Hematopoietic multipotent progenitor cell treated with erythropoietin and hydrocortisone succinate and interleukin-3 and kit ligand, for 15 days (in vitro differentiated cells): ENCODE results near the gene ARHGEF2.

Experiments used
- DNase-seq: peaks from one replicate; pipeline ENCODE4 v3.0.0-alpha.2; 2015; ENCODE audit warnings: low spot score

The ARHGEF2 gene

GRCh38 chr1:155911156-155912055, 66.9 kb downstream of the ARHGEF2 start, which contains the start of gene RIT1:
TSS of gene RIT1 (minus strand) at chr1:155911349. CDS start at chr1:155910761, 588 bp downstream.
- peak; percentile 89 for DNase-seq

- peak; percentile 31 for DNase-seq
Observed at GRCh38 chr1:155910621-155911121, 67.7 kb downstream of the ARHGEF2 start.

- DNase-seq = peak; percentile 68
Observed at GRCh38 chr1:155909894-155910293, 68.5 kb downstream of the ARHGEF2 start.

- DNase-seq = no peak
Observed at GRCh38 chr1:155904261-155904660, 74.1 kb downstream of the ARHGEF2 start.

- DNase-seq = peak; percentile 48
Observed at GRCh38 chr1:155900161-155900560, 78.2 kb downstream of the ARHGEF2 start.

GRCh38 chr1:155899683-155900082, 78.7 kb downstream of the ARHGEF2 start:
- no peak for DNase-seq

GRCh38 chr1:155898888-155899287, 79.5 kb downstream of the ARHGEF2 start:
- DNase-seq = no peak

- no peak for DNase-seq
Observed at GRCh38 chr1:155897746-155898145, 80.6 kb downstream of the ARHGEF2 start.
